ENCODE measurements around the gene JAKMIP3.

JAKMIP3 gene

GRCh38 chr10:132045324-132045723 lies 20.4 kb upstream of the JAKMIP3 start:
- FAIRE-seq, result no peak

- no peak for FAIRE-seq
These were observed 18.0 kb upstream of the JAKMIP3 start for GRCh38 chr10:132047575-132048293.

- FAIRE-seq, result no peak
These were observed 17.5 kb upstream of the JAKMIP3 start for GRCh38 chr10:132048294-132048667.

- FAIRE-seq, result no peak
These were observed 15.6 kb upstream of the JAKMIP3 start for GRCh38 chr10:132050191-132050590.

- no peak for FAIRE-seq
These were observed 13.6 kb upstream of the JAKMIP3 start for GRCh38 chr10:132052124-132052523.

- FAIRE-seq, result no peak
These were observed 11.2 kb upstream of the JAKMIP3 start for GRCh38 chr10:132054564-132054963.

- no peak for FAIRE-seq
These were observed 10.1 kb upstream of the JAKMIP3 start for GRCh38 chr10:132055616-132056015.

GRCh38 chr10:132056663-132057062 lies 9.1 kb upstream of the JAKMIP3 start:
- FAIRE-seq, result no peak

GRCh38 chr10:132057191-132057681 lies 8.5 kb upstream of the JAKMIP3 start:
- no peak for FAIRE-seq

- FAIRE-seq, result no peak
These were observed 7.5 kb upstream of the JAKMIP3 start for GRCh38 chr10:132058111-132058745.

GRCh38 chr10:132058793-132059759 lies 6.7 kb upstream of the JAKMIP3 start:
- no peak for FAIRE-seq

- FAIRE-seq, result no peak
These were observed 5.8 kb upstream of the JAKMIP3 start for GRCh38 chr10:132059760-132060508.

GRCh38 chr10:132061030-132061429 lies 4.7 kb upstream of the JAKMIP3 start:
- FAIRE-seq, result no peak

- no peak for FAIRE-seq
These were observed 4.3 kb upstream of the JAKMIP3 start for GRCh38 chr10:132061465-132061864.

GRCh38 chr10:132062116-132062515 lies 3.6 kb upstream of the JAKMIP3 start:
- FAIRE-seq, result no peak

- no peak for FAIRE-seq
These were observed 2.9 kb upstream of the JAKMIP3 start for GRCh38 chr10:132062641-132063390.

- FAIRE-seq, result no peak
These were observed 2.3 kb upstream of the JAKMIP3 start for GRCh38 chr10:132063432-132063831.

- FAIRE-seq, result no peak
These were observed 1.5 kb upstream of the JAKMIP3 start for GRCh38 chr10:132064082-132064755.

- FAIRE-seq, result no peak
These were observed 842 bp upstream of the JAKMIP3 start for GRCh38 chr10:132064771-132065437.

GRCh38 chr10:132066186-132066585 lies 440 bp downstream of the JAKMIP3 start:
- no peak for FAIRE-seq

- no peak for FAIRE-seq
These were observed 1.1 kb downstream of the JAKMIP3 start for GRCh38 chr10:132066812-132067211.

Measured in G401.6 (cell line).